Measurements from ENCODE around the gene STN1.

DNA sequence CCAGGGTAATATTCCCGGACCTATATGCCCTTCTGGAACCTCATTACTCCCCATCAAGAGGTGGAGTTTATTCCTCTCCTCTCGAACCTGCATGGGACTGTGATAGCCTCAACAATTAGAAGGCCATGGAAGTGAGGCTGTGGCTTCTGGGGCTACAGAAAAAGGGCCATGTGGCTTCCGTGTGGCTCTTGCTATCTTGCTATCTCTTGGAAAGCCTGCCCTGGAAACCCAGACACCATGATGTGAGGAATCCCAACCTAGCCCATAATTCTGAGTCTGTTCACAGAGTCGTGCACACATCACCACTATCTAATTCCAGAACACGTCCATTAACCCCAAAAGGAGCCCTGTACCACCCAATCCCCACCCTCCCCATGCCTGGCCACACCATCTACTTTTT, 41.8 kb downstream of the STN1 start:
- no peak for TF ChIP-seq POLR2A (IDR thresholded peaks at IDR 0.05)
- TF ChIP-seq, protein P1, sequence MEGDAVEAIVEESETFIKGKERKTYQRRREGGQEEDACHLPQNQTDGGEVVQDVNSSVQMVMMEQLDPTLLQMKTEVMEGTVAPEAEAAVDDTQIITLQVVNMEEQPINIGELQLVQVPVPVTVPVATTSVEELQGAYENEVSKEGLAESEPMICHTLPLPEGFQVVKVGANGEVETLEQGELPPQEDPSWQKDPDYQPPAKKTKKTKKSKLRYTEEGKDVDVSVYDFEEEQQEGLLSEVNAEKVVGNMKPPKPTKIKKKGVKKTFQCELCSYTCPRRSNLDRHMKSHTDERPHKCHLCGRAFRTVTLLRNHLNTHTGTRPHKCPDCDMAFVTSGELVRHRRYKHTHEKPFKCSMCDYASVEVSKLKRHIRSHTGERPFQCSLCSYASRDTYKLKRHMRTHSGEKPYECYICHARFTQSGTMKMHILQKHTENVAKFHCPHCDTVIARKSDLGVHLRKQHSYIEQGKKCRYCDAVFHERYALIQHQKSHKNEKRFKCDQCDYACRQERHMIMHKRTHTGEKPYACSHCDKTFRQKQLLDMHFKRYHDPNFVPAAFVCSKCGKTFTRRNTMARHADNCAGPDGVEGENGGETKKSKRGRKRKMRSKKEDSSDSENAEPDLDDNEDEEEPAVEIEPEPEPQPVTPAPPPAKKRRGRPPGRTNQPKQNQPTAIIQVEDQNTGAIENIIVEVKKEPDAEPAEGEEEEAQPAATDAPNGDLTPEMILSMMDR (IDR thresholded peaks at IDR 0.05): no peak
